DOHH2 (cell line): ENCODE data around the gene TEF.

Experiments
- H3F3A ChIP-seq: fragments of 200-600 bp; sonication (generic), shearing (Covaris generic); 2 replicates; pipeline ENCODE4 v1.6.0; 2016; ENCODE audit warnings: antibody characterized with exemption, mild to moderate bottlenecking; ENCODE audit not compliant: control insufficient read depth, insufficient read depth
- H3K27ac ChIP-seq: fragments of 200-600 bp; sonication (generic); 2 replicates; pipeline ENCODE4 v1.5.1; 2014; ENCODE audit warnings: low read depth, mild to moderate bottlenecking, low read length, moderate library complexity
- H3K27me3 ChIP-seq: fragments of 200-600 bp; sonication (generic); 2 replicates; pipeline ENCODE4 v1.6.1; 2014; ENCODE audit warnings: mild to moderate bottlenecking, low read length, mixed read lengths; ENCODE audit not compliant: control insufficient read depth
- H3K36me3 ChIP-seq: fragments of 200-600 bp; sonication (generic); 2 replicates; pipeline ENCODE4 v1.6.1; 2014; ENCODE audit warnings: mild to moderate bottlenecking, low read length, moderate library complexity, mixed read lengths; ENCODE audit not compliant: control insufficient read depth
- H3K4me1 ChIP-seq: fragments of 200-600 bp; sonication (generic); 2 replicates; pipeline ENCODE4 v1.6.1; 2014; ENCODE audit warnings: mild to moderate bottlenecking, low read length, mixed read lengths; ENCODE audit not compliant: control insufficient read depth
- H3K4me2 ChIP-seq: fragments of 200-600 bp; sonication (generic); 2 replicates; pipeline ENCODE4 v1.6.0; 2014; ENCODE audit warnings: mild to moderate bottlenecking, low read length, moderate library complexity
- H3K4me3 ChIP-seq: fragments of 200-600 bp; sonication (generic); 2 replicates; pipeline ENCODE4 v1.5.1; 2014; ENCODE audit warnings: mild to moderate bottlenecking, low read length, mixed read lengths
- H3K79me2 ChIP-seq: fragments of 200-600 bp; sonication (generic); 2 replicates; pipeline ENCODE4 v1.6.1; 2014; ENCODE audit warnings: mild to moderate bottlenecking, low read length, mixed read lengths; ENCODE audit not compliant: control insufficient read depth
- H3K9me2 ChIP-seq: fragments of 200-600 bp; sonication (generic); replicated peaks from 2 replicates; pipeline ENCODE4 v1.6.1; 2014; ENCODE audit warnings: mild to moderate bottlenecking, low read length, mixed read lengths; ENCODE audit not compliant: control insufficient read depth
- H3K9me3 ChIP-seq: fragments of 200-600 bp; sonication (generic); 2 replicates; pipeline ENCODE4 v1.6.1; 2014; ENCODE audit warnings: antibody characterized with exemption, low read length, mixed read lengths; ENCODE audit not compliant: control insufficient read depth, insufficient read depth
- H4K20me1 ChIP-seq: fragments of 200-600 bp; sonication (generic); 2 replicates; pipeline ENCODE4 v1.6.0; 2014; ENCODE audit warnings: low read depth, mild to moderate bottlenecking, antibody characterized with exemption, low read length, moderate library complexity; ENCODE audit not compliant: control insufficient read depth, insufficient read depth
- CTCF ChIP-seq: fragments of 200-600 bp; sonication (generic); IDR thresholded peaks from one replicate; pipeline ENCODE4 v1.5.1; 2014; ENCODE audit warnings: antibody characterized with exemption, mild to moderate bottlenecking, low read depth, low read length; ENCODE audit not compliant: poor library complexity, severe bottlenecking
- EZH2phosphoT487 ChIP-seq: fragments of 200-600 bp; sonication (generic); IDR thresholded peaks from 2 replicates; pipeline ENCODE4 v1.6.1; 2017; ENCODE audit warnings: borderline replicate concordance, mild to moderate bottlenecking, antibody characterized with exemption, low read length, moderate library complexity, mixed read lengths

Gene TEF

GRCh38 chr22:41356430-41357028, 25.2 kb upstream of the TEF start:
- TF ChIP-seq EZH2phosphoT487 (no peak), CTCF (no peak)
- no peaks in the 10 kb centered on the region for H3K9me3 ChIP-seq
- no peaks in the 10 kb centered on the region for H3K4me1 ChIP-seq
- no peak overlapping the region for H3K4me2 ChIP-seq
- no peak overlapping the region for H3K27ac ChIP-seq
- no peaks in the 10 kb centered on the region for H3K9me2 ChIP-seq
- no peaks in the 10 kb centered on the region for H4K20me1 ChIP-seq
- peaks cover 23% of the 10 kb centered on the region for H3K36me3 ChIP-seq
- no peaks in the 10 kb centered on the region for H3F3A ChIP-seq
- no peaks in the 10 kb centered on the region for H3K79me2 ChIP-seq
- H3K27me3 ChIP-seq = no peaks in the 10 kb centered on the region
- H3K4me3 ChIP-seq = no peak overlapping the region

GRCh38 chr22:41357191-41357590, 24.6 kb upstream of the TEF start:
- Histone ChIP-seq H4K20me1 (no peaks in the 10 kb centered on the region), H3K4me3 (no peak overlapping the region), H3K9me3 (no peaks in the 10 kb centered on the region), H3K27me3 (no peaks in the 10 kb centered on the region), H3K9me2 (no peaks in the 10 kb centered on the region), H3K27ac (no peak overlapping the region), H3K4me2 (no peak overlapping the region), H3K4me1 (no peaks in the 10 kb centered on the region), H3K36me3 (peaks cover 20% of the 10 kb centered on the region), H3F3A (no peaks in the 10 kb centered on the region), H3K79me2 (no peaks in the 10 kb centered on the region)
- TF ChIP-seq CTCF = no peak
- TF ChIP-seq EZH2phosphoT487 = no peak

GRCh38 chr22:41358927-41359326, 22.8 kb upstream of the TEF start:
- Histone ChIP-seq H3K27me3 (no peaks in the 10 kb centered on the region), H3K4me1 (no peaks in the 10 kb centered on the region), H3K9me2 (no peaks in the 10 kb centered on the region), H4K20me1 (no peaks in the 10 kb centered on the region), H3F3A (no peaks in the 10 kb centered on the region), H3K9me3 (no peaks in the 10 kb centered on the region), H3K4me3 (no peak overlapping the region), H3K27ac (no peak overlapping the region), H3K36me3 (peaks cover 16% of the 10 kb centered on the region; the same call in 1 of the 2 replicates), H3K4me2 (no peak overlapping the region), H3K79me2 (no peaks in the 10 kb centered on the region)
- TF ChIP-seq EZH2phosphoT487 (no peak), CTCF (no peak)
